NB4 (cell line): ENCODE results near the gene FN3K.

Source experiments
- CTCF ChIP-seq: IDR thresholded peaks from one replicate; pipeline ENCODE4 v1.5.1; 2012; ENCODE audit warnings: low read depth, low read length
- POLR2A ChIP-seq: IDR thresholded peaks from 2 replicates; pipeline ENCODE4 v1.6.1; 2011; ENCODE audit warnings: mild to moderate bottlenecking; ENCODE audit not compliant: insufficient read length; ENCODE audit errors: extremely low read depth

DNA sequence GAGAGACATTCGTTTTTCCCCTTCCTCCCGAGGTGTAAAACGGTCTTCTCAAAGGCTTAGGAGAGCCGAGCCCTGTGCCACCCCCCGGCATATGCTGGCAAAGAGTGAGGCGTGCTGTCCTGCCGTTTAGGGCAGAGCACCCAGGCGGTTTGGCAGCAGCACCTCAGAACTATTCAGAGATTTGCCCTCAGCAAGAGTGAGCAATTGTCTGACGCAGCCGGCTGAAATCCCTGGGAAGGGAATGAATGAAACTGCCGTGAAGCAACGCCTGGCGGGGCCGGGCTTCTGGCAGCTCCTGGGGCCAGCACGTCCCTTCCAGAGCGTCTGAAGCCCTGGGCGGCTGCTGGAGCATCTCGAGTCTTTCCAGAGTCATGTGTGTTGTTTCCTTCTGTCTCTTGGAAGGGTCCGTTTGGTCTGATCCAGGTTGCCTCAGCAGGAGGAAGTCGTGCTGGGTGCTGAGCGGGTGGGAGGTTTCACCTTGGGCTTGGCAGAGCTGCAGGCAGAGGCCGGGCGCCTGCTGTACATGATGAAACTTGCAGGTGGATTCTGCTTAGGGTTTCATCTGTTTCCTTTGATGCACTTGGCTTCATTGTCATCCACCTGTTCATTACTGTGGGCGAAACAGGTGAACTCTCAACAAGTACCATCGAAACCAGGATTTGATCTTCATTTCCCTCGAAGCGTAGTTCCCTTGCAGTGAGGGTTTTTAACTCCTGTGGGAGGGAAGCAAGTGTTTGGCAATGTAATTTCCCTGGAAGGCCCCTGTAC is 51.9 kb downstream of the FN3K start:
- TF ChIP-seq CTCF (no peak), POLR2A (no peak)
